ENCODE results near the gene IRGC.

GRCh38 chr19:43690890-43691289 lies 25.0 kb upstream of the IRGC start:
- TF ChIP-seq TAF1 (IDR thresholded peaks at IDR 0.05; ENCODE audit: low read depth): no peak
- TF ChIP-seq TCF12 (IDR thresholded peaks at IDR 0.05; ENCODE audit: low read depth): no peak
- TF ChIP-seq NFIC (IDR thresholded peaks at IDR 0.05): no peak
- TF ChIP-seq, protein P1, sequence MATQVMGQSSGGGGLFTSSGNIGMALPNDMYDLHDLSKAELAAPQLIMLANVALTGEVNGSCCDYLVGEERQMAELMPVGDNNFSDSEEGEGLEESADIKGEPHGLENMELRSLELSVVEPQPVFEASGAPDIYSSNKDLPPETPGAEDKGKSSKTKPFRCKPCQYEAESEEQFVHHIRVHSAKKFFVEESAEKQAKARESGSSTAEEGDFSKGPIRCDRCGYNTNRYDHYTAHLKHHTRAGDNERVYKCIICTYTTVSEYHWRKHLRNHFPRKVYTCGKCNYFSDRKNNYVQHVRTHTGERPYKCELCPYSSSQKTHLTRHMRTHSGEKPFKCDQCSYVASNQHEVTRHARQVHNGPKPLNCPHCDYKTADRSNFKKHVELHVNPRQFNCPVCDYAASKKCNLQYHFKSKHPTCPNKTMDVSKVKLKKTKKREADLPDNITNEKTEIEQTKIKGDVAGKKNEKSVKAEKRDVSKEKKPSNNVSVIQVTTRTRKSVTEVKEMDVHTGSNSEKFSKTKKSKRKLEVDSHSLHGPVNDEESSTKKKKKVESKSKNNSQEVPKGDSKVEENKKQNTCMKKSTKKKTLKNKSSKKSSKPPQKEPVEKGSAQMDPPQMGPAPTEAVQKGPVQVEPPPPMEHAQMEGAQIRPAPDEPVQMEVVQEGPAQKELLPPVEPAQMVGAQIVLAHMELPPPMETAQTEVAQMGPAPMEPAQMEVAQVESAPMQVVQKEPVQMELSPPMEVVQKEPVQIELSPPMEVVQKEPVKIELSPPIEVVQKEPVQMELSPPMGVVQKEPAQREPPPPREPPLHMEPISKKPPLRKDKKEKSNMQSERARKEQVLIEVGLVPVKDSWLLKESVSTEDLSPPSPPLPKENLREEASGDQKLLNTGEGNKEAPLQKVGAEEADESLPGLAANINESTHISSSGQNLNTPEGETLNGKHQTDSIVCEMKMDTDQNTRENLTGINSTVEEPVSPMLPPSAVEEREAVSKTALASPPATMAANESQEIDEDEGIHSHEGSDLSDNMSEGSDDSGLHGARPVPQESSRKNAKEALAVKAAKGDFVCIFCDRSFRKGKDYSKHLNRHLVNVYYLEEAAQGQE (IDR thresholded peaks at IDR 0.05; ENCODE audit: low read depth): no peak
- TF ChIP-seq YY1 (IDR thresholded peaks at IDR 0.05; ENCODE audit: low read depth): no peak
- TF ChIP-seq, protein P2, sequence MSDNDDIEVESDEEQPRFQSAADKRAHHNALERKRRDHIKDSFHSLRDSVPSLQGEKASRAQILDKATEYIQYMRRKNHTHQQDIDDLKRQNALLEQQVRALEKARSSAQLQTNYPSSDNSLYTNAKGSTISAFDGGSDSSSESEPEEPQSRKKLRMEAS (IDR thresholded peaks at IDR 0.05): no peak
- TF ChIP-seq TEAD4 (IDR thresholded peaks at IDR 0.05): no peak
- TF ChIP-seq EGR1 (IDR thresholded peaks at IDR 0.05): no peak
- no peak for TF ChIP-seq USF1 (IDR thresholded peaks at IDR 0.05)
- TF ChIP-seq ZBTB7A (IDR thresholded peaks at IDR 0.05; ENCODE audit: low read depth): no peak
- no peak for TF ChIP-seq FOXM1 (IDR thresholded peaks at IDR 0.05; ENCODE audit: borderline replicate concordance, low read depth)
- TF ChIP-seq RAD21 (IDR thresholded peaks at IDR 0.05; ENCODE audit: low read depth): no peak
